K562 (cell line): ENCODE results near the gene SLCO2B1.

ENCODE experiments used
- CCNT2 ChIP-seq: IDR thresholded peaks from 2 replicates; pipeline ENCODE4 v1.6.1; 2011; ENCODE audit warnings: borderline replicate concordance, low read depth, mild to moderate bottlenecking, moderate library complexity, mixed read lengths, low read length; ENCODE audit not compliant: insufficient read length; ENCODE audit errors: extremely low read depth
- POLR2A ChIP-seq: fragments of 450-650 bp; conservative IDR thresholded peaks from 2 replicates; pipeline ENCODE4 v1.6.1; 2016
- SAFB2 ChIP-seq: fragments of 200-400 bp; formaldehyde crosslinking; IDR thresholded peaks from 2 replicates; pipeline ENCODE4 v1.6.1; 2018; ENCODE audit warnings: borderline replicate concordance, low read length, low read depth, moderate library complexity; ENCODE audit not compliant: severe bottlenecking
- TEAD1 ChIP-seq, 2 experiments: fragments of 450-650 bp in 1 of 2; sonication (generic) in 1 of 2; formaldehyde crosslinking; IDR thresholded peaks; 2 replicates each; pipeline versions ENCODE4 v1.4.0 to v1.8.0; 2020 to 2022; ENCODE audit warnings: mild to moderate bottlenecking in 2 of 2, missing genetic modification reagents in 1 of 2
- ZNF324 ChIP-seq: fragments of 250-450 bp; sonication (Bioruptor Pico); IDR thresholded peaks from 2 replicates; pipeline ENCODE4 v1.4.0; 2020; ENCODE audit warnings: mild to moderate bottlenecking

DNA sequence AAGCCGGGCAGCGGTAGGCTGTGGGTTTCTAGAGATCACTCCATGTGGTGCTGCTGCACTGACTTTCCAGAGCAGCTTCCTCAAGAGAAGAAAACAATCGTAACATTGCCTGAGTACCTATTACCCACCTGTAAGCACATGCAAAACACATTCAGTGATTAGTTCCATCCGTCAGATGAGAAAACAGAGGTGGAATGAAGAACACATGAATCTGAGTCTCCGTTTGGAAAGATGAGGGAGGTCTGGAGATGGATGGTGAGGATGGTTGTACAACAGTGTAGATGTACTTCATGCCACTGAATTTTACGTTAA is 7.5 kb upstream of the SLCO2B1 start:
- TF ChIP-seq ZNF324 (CRISPR knock-in tag) (no peak), TEAD1 (CRISPR knock-in tag; IDR thresholded peaks at IDR 0.05) (no peak), POLR2A (no peak), CCNT2 (no peak), SAFB2 (no peak)
